Amygdala (tissue), 56 donors: ENCODE results near the gene FCRL1.

Experiments used
- DNase-seq, 56 donors: peaks; one replicate each; lab custom pipeline; 2025; lab: John Stamatoyannopoulos, UW

The FCRL1 gene

GRCh38 chr1:157806431-157807149 is 13.3 kb downstream of the FCRL1 start:
- DNase-seq: no peak

GRCh38 chr1:157803851-157804250 is 16.1 kb downstream of the FCRL1 start:
- peak in 1 of 56 donors; percentile 10 for DNase-seq

GRCh38 chr1:157799996-157800395 is 19.9 kb downstream of the FCRL1 start:
- no peak for DNase-seq

GRCh38 chr1:157798211-157798610 is 21.7 kb downstream of the FCRL1 start:
- DNase-seq: no peak

- no peak for DNase-seq
Measured at GRCh38 chr1:157785248-157785647, 34.7 kb downstream of the FCRL1 start.

DNA sequence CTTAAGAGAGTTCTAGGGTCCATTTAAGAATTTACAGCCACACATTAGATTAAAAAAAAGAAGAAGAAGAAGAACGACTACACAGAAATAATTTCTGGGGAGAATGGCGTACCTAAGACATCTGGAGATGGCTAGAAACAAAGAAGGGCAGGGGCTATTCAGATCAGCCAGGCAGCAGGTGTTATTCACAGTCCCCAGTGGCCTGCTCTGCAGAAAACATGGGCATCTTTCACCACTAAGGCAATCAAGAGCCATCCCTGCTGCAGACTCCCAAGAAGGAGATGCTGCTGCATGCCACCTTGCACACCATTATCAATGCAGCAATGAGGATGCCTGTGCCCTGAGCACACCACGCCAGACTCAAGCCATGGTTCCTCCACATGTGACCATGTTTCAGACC is 35.1 kb downstream of the FCRL1 start:
- no peak for DNase-seq

- DNase-seq: no peak
Measured at GRCh38 chr1:157782931-157783330, 37.0 kb downstream of the FCRL1 start.

GRCh38 chr1:157781048-157781447 is 38.9 kb downstream of the FCRL1 start:
- no peak for DNase-seq

DNA sequence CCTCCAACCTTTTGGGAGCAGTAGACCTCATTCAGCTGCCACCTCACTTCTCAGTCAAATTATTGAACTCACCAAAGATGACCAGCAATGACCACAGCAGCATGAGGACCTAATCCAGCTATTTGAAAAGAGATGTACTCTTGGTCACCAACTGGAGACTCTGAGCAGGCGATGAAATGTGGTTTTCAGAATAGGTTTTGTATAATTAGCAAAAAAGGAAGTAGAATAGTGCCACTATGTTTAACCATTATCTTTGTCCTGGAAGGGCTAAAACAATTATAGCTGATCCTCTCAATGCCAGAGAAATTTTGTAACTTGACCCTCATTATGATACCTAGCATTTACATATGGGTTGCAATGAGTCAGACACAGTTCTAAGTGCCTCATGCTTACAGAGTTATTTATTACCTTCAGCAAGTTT is 42.9 kb downstream of the FCRL1 start, which contains the start of gene FCRL2:
Gene FCRL2, minus strand, starts transcription at position 162 of the 421 bp plus-strand sequence. Its CDS starts 59 bp downstream, at position 103.
- DNase-seq: no peak

DNA sequence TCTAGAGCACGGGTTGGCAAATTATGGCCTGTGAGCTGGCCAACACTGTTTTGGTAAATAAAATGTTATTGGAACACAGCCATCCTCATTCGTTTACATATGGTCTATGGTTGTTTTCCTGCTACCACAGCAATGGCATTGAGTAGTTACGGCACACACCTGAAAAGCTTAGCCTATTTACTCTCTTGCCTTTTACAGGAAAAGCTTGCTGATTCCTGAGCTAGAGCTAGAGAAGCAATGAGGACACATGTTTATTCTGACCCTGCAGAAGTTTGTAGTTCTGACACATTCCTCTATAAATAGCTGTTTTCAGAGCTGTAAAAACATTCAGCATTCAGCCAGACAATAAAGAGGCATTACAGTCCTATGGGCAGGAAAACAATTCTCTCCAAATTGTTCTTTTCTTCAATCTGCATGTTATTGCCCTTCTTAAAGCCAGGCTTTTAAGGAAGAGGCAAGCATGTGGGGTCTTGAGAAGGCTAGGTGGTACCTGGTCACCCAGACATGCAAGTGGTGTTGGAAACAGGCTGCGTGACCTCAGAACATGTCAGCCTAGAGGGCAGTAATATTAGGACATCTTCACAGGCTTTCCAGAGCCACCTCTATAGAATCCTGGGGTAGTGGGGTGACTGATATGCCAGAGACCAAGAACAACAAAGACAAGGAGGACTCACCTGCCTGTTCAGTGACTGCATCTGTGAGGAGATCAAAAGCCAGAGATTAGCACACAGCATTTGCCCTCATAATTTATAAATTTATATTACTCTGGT is 44.6 kb downstream of the FCRL1 start:
- no peak for DNase-seq

DNA sequence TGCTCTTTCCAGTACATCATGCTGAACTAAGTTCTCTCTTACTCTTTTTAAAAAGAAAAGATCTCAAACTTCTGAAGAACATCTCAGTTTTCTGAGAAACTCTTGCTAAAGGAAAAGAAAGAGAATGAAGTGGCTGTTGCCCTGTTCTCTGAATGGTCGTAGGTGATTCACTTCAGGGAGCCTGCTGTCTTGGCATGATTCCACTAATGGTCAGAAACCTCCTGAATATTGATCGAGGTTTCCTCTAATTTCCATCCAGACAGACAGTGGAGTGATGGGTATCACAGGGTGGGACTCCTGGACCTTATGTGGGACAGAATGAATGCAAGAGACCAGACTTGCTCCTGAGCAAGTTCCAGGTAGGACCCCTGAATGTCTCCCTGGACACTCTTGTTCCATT is 45.5 kb downstream of the FCRL1 start:
- DNase-seq: no peak

GRCh38 chr1:157773493-157774350 is 46.2 kb downstream of the FCRL1 start:
- DNase-seq: no peak

DNA sequence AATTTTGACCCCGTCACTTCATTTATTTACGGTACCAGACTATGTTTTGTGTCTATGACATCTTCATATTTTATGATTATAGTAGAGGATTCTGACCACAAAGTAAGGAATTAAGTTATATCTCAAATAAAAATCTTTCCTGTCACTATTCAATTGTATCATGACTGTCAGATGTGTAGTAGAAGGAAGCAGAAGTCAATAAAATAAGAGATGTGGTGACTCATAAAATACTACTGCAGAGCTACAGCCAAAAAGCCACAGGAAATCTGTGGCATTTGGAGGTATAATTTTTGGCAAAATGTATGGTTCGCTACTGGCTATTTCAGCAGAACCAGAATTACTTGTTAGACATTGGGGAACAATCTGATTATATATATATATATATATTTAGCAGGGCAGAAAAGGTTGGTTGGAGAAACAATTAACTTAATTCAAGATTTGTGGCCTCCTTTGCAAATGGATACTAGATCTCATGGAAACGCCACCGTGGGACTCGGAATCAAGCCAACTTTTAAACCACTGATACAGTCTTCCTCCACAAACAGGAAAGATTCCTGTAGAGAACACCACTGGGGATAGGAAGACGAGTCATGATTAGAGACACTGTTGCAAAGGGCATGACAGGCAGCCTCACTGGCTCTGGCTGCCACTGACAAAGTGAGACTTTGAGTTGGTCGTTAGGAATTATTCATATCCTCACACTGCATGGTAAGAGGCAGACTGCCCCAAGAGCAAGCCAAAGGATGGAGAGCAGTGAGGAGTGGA is 48.1 kb downstream of the FCRL1 start:
- DNase-seq: no peak

DNA sequence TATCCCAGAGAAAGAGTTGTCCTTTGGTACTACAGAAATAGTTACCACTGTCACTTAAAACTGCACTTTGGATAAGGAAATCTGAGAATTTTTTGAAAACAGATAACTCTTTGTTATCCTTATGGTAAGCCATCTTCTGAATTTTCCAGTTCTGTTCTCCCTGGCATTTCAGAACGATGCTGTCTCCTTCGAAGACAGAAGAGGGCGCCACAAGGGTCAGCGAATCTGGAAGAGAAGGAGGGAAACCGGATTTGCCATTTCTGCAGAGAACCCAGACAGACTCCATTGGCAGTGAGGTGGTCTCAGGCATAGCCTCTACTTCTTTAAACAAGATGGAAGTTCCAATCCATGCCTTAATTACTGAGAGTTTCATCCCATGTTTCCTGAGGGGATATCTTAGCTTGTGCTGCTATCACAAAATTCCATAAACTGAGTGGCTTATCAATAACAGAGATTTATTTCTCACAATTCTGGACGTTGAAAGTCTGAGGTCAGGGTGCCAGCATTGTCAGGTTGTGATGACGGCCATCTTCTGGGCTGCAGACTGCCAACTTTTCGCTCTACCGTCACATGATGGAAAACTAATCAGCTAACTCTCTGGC is 49.4 kb downstream of the FCRL1 start:
- no peak for DNase-seq

GRCh38 chr1:157766792-157767191 is 53.1 kb downstream of the FCRL1 start:
- no peak for DNase-seq

DNA sequence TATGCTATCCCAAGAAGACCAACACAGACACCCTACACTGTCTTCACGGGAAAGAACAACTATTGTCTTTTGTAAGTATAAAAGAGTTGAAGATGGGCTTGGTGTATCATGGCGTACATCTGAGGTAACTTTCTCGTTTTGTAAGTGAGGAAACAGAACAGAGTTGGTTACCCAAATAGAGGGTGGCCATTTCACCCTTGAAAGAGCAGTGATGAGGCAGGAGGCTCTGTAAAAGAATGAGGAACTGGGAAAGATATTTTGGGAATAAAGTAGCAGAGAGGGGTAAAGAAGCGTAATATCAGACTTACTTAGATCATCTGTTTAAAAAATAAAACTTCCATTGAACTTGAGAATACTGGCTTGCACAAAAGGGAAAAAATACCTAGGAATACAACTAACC is 61.9 kb downstream of the FCRL1 start:
- no peak for DNase-seq

- no peak for DNase-seq
Measured at GRCh38 chr1:157753611-157754010, 66.3 kb downstream of the FCRL1 start.

GRCh38 chr1:157751283-157751682 is 68.6 kb downstream of the FCRL1 start:
- no peak for DNase-seq

DNA sequence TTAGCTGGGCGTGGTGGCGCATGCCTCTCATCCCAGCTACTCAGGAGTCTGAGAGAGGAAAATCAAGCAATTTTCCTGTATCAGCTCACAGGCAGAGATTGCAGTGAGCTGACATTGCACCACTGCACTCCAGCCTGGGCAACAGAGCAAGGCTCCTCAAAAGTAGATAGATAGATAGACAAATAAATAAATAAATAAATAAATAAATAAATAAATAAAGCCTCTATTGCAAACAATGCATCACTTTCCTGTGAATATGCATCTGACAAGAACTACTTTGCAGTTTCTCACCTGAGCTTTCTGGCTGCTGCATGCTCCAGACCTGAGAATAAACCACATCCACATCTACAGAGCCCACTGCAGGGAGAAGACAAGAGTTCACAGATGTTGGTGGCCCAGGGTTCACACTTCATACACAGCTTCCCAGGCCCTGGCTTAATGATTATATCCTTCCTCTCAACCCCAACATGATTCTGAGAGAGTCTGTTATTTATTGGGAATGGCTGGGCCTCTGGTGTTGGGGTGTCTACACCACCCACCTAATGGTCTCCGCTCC is 71.6 kb downstream of the FCRL1 start:
- DNase-seq: no peak
